DMS 273 (cell line): ENCODE data around the gene RAD9A.
A peak's percentile ranks its signal among the peaks of the same experiment; 100 is the strongest.
"Not testable (repeated sequence)": the region's sequence is repeated elsewhere in the genome, so short reads cannot be mapped to it uniquely, and the experiment has no call there.

Experiments
- DNase-seq: peaks from one replicate; lab custom pipeline; 2025; ENCODE audit not compliant: unreplicated experiment; lab: John Stamatoyannopoulos, UW

The RAD9A gene

GRCh38 chr11:67395555-67396258 lies 3.9 kb downstream of the RAD9A start:
- DNase-seq: no peak

- no peak for DNase-seq
These were observed 4.4 kb downstream of the RAD9A start for GRCh38 chr11:67396259-67396581.

- DNase-seq: no peak
These were observed 5.0 kb downstream of the RAD9A start for GRCh38 chr11:67396587-67397389.

GRCh38 chr11:67397536-67397935 lies 5.8 kb downstream of the RAD9A start:
- no peak for DNase-seq

- DNase-seq: no peak
These were observed 6.3 kb downstream of the RAD9A start for GRCh38 chr11:67397986-67398660.

GRCh38 chr11:67398661-67399563 lies 7.1 kb downstream of the RAD9A start:
- DNase-seq: no peak

GRCh38 chr11:67400251-67400941 lies 8.6 kb downstream of the RAD9A start:
- DNase-seq: no peak

GRCh38 chr11:67400942-67401494 lies 9.2 kb downstream of the RAD9A start:
- peak; percentile 31 for DNase-seq

GRCh38 chr11:67401495-67402191 lies 9.9 kb downstream of the RAD9A start, which contains the start of gene PPP1CA:
Gene PPP1CA (minus strand): TSS chr11:67401858. CDS start chr11:67401782, 76 bp downstream.
- DNase-seq: peak; percentile 91

GRCh38 chr11:67402192-67402839 lies 10.5 kb downstream of the RAD9A start:
- not testable (repeated sequence) for DNase-seq

- not testable (repeated sequence) for DNase-seq
These were observed 11.3 kb downstream of the RAD9A start for GRCh38 chr11:67403085-67403484.

GRCh38 chr11:67404515-67405195 lies 12.9 kb downstream of the RAD9A start:
- DNase-seq: no peak

- no peak for DNase-seq
These were observed 13.4 kb downstream of the RAD9A start for GRCh38 chr11:67405196-67405567.

GRCh38 chr11:67405688-67406339 lies 14.0 kb downstream of the RAD9A start:
- no peak for DNase-seq

- no peak for DNase-seq
These were observed 14.7 kb downstream of the RAD9A start for GRCh38 chr11:67406420-67406968.

- DNase-seq: peak; percentile 24
These were observed 15.3 kb downstream of the RAD9A start for GRCh38 chr11:67406969-67407687.

- DNase-seq: no peak
These were observed 15.9 kb downstream of the RAD9A start for GRCh38 chr11:67407688-67408163.
